Adrenal gland (tissue), 5 donors: ENCODE data around the gene CAMK1D.

ENCODE experiments used
- POLR2A ChIP-seq, 2 donors: fragments of 450-650 bp; IDR thresholded peaks; one replicate each; pipeline ENCODE4 v1.6.1; 2017; ENCODE audit warnings: antibody characterized with exemption in 2 of 2, mild to moderate bottlenecking in 2 of 2, moderate library complexity in 1 of 2
- TF ChIP-seq, protein P1 (sequence below), 6 experiments: fragments of 450-650 bp in 4 of 6; fragments of 200-600 bp in 2 of 6; sonication (generic) in 1 of 6; IDR thresholded peaks; 1 replicate in 5 of 6; 2 replicates in 1 of 6; pipeline versions ENCODE4 v1.5.1 to v1.8.0; 2016 to 2021; ENCODE audit warnings: antibody characterized with exemption in 6 of 6, mild to moderate bottlenecking in 2 of 6, moderate library complexity in 1 of 6
- donor health status: DM: no; HTN: no; CAD: no.

DNA sequence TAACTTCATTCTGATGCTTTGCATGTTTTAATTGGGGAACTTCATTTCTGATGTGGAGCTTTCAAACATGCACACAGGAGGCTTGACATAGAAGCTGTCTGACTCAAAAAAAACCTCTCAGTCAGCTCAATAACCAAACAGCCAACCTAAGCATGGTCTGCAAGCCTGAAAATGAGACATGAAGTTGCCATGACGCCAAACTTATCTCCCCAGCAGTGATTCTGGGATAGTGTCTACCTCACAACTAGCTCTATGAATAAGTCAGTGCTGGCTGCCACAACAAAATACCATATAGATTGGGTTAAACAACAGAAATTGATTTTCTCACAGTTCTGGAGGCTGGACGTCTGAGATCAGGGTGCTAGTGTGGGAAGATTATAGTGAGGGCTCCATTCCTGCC, 408.0 kb downstream of the CAMK1D start:
- TF ChIP-seq, protein P1, sequence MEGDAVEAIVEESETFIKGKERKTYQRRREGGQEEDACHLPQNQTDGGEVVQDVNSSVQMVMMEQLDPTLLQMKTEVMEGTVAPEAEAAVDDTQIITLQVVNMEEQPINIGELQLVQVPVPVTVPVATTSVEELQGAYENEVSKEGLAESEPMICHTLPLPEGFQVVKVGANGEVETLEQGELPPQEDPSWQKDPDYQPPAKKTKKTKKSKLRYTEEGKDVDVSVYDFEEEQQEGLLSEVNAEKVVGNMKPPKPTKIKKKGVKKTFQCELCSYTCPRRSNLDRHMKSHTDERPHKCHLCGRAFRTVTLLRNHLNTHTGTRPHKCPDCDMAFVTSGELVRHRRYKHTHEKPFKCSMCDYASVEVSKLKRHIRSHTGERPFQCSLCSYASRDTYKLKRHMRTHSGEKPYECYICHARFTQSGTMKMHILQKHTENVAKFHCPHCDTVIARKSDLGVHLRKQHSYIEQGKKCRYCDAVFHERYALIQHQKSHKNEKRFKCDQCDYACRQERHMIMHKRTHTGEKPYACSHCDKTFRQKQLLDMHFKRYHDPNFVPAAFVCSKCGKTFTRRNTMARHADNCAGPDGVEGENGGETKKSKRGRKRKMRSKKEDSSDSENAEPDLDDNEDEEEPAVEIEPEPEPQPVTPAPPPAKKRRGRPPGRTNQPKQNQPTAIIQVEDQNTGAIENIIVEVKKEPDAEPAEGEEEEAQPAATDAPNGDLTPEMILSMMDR (IDR thresholded peaks at IDR 0.05) = no peak
- TF ChIP-seq POLR2A (IDR thresholded peaks at IDR 0.05) = no peak
